GM19023 (cell line): ENCODE data around the gene SDK2.

ENCODE experiments used
- ATAC-seq: cut with Tn5 transposase; IDR thresholded peaks from one replicate; pipeline ENCODE4 v1.9.1; 2021; ENCODE audit warnings: mild to moderate bottlenecking, moderate library complexity; ENCODE audit not compliant: unreplicated experiment

Gene SDK2

GRCh38 chr17:73561111-73561510 is 83.1 kb downstream of the SDK2 start:
- no peak for ATAC-seq

- no peak for ATAC-seq
Observed at GRCh38 chr17:73560661-73561060, 83.6 kb downstream of the SDK2 start.

- no peak for ATAC-seq
Observed at GRCh38 chr17:73559532-73559931, 84.7 kb downstream of the SDK2 start.

GRCh38 chr17:73555199-73555960 is 88.9 kb downstream of the SDK2 start:
- no peak for ATAC-seq

- ATAC-seq: no peak
Observed at GRCh38 chr17:73554498-73554897, 89.7 kb downstream of the SDK2 start.

- no peak for ATAC-seq
Observed at GRCh38 chr17:73553311-73553710, 90.9 kb downstream of the SDK2 start.

- no peak for ATAC-seq
Observed at GRCh38 chr17:73552300-73553048, 91.8 kb downstream of the SDK2 start.

- ATAC-seq: no peak
Observed at GRCh38 chr17:73551759-73552158, 92.5 kb downstream of the SDK2 start.

- no peak for ATAC-seq
Observed at GRCh38 chr17:73551144-73551543, 93.1 kb downstream of the SDK2 start.

GRCh38 chr17:73550556-73550955 is 93.7 kb downstream of the SDK2 start:
- no peak for ATAC-seq

- ATAC-seq: no peak
Observed at GRCh38 chr17:73549841-73550430, 94.3 kb downstream of the SDK2 start.

GRCh38 chr17:73548620-73549311 is 95.5 kb downstream of the SDK2 start:
- ATAC-seq: no peak

GRCh38 chr17:73547790-73548189 is 96.5 kb downstream of the SDK2 start:
- ATAC-seq: no peak

GRCh38 chr17:73546770-73547536 is 97.3 kb downstream of the SDK2 start:
- ATAC-seq: no peak

- ATAC-seq: no peak
Observed at GRCh38 chr17:73546114-73546513, 98.1 kb downstream of the SDK2 start.

GRCh38 chr17:73545109-73546032 is 98.9 kb downstream of the SDK2 start:
- no peak for ATAC-seq

GRCh38 chr17:73544333-73544732 is 99.9 kb downstream of the SDK2 start:
- no peak for ATAC-seq

GRCh38 chr17:73542323-73542722 is 101.9 kb downstream of the SDK2 start:
- no peak for ATAC-seq

- no peak for ATAC-seq
Observed at GRCh38 chr17:73541561-73541981, 102.7 kb downstream of the SDK2 start.

- no peak for ATAC-seq
Observed at GRCh38 chr17:73541111-73541510, 103.1 kb downstream of the SDK2 start.
